NCI-H460 (cell line): ENCODE data around the gene ZNRF3. TPM values are rescaled to one million over a fixed set of nuclear protein-coding genes. Genes with fewer than 3 reads are reported as not detected.

ENCODE experiments used
- DNase-seq: peaks from one replicate; pipeline ENCODE4 v3.0.0-alpha.2; 2016; ENCODE audit warnings: low read depth; ENCODE audit errors: extremely low read depth
- small RNA-seq, 2 experiments: library from RNA; depleted of rRNA; stranded (forward); fragments of <200 nt; gene quantifications; one replicate each; pipeline ENCODE3, GENCODE V24; 2014
- total RNA-seq: library from RNA; depleted of rRNA; stranded (reverse); fragments of >200 nt; shearing (Covaris generic); gene quantifications from 2 replicates; pipeline ENCODE4 v1.2.3, GENCODE V29; 2014; rRNA removed

The ZNRF3 gene
- total RNA-seq, 1 experiment from 2014 or later, result 2.8 TPM

GRCh38 chr22:29105468-29105867, 222.1 kb downstream of the ZNRF3 start:
- no peak for DNase-seq

DNA sequence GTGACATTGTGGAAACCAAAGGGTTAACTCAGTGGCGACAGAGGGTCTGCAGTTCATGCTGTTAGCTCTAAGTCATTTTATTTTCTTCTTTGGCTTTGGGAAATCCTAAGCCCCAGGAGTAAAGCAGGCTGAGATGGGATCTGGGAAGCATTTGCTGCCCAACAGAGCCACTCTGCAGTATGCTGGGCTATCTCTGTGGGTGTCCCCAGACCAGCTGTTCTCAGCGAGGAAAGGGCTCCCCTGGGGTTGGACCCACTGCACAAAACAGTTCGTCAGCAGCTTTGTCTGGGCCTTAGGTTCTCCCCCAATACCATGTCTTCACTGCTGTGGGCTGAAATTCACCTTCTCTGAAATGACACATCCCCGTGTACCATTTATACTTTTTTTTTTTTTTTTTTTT, 223.5 kb downstream of the ZNRF3 start:
- no peak for DNase-seq

Small RNA genes within 50 kb of the gene (small RNA-seq; reads per million reads assigned to genes)
- 0 reads per million in 2 experiments for gene Z93930.1

Other genes starting within 250 kb of the ZNRF3 start
- 6.6 and 12.1 TPM in 2 replicates for gene TTC28, start 203.7 kb upstream of the ZNRF3 start, total RNA-seq
- 65.4 and 77.3 TPM in 2 replicates for gene CHEK2, start 141.8 kb upstream of the ZNRF3 start, total RNA-seq
- 14.6 and 23.2 TPM in 2 replicates for gene HSCB, start 141.5 kb upstream of the ZNRF3 start, total RNA-seq
- gene CCDC117, start 110.9 kb upstream of the ZNRF3 start, total RNA-seq, result 21.2 and 21.5 TPM in 2 replicates
- 290 and 298 TPM in 2 replicates for gene XBP1, start 83.0 kb upstream of the ZNRF3 start, total RNA-seq
- gene C22orf31, start 178.3 kb downstream of the ZNRF3 start, total RNA-seq, result not detected in 2 replicates
- 1.5 and 1.6 TPM in 2 replicates for gene KREMEN1, start 189.5 kb downstream of the ZNRF3 start, total RNA-seq